Panc1 (cell line): ENCODE data around the gene CLIP3. TPM values are rescaled to one million over a fixed set of nuclear protein-coding genes. Genes with fewer than 3 reads are reported as not detected.

Experiments
- ATAC-seq: fragments of 200-7000 bp; cut with Tn5 transposase; 2 replicates; pipeline ENCODE4 v1.9.1; 2020; ENCODE audit warnings: mild to moderate bottlenecking, moderate library complexity
- BruUV-seq: library from RNA; stranded (reverse); fragments of 400-500 nt; replicated peaks from 2 replicates; lab custom pipeline; 2021; lab: Mats Ljungman, UMichigan
- CTCF ChIA-PET: fragments of 300-600 bp; sonication (Branson Sonifier 250); formaldehyde crosslinking; loops from one replicate; lab custom pipeline; 2022; ENCODE audit warnings: antibody characterized with exemption; lab: Charles Lee
- POLR2A ChIA-PET: fragments of 300-600 bp; sonication (Branson Sonifier 250); formaldehyde crosslinking; loops from one replicate; lab custom pipeline; 2022; ENCODE audit warnings: antibody characterized with exemption; lab: Charles Lee
- DNase-seq: peaks from one replicate; pipeline ENCODE4 v3.0.0-alpha.2; 2010; ENCODE audit warnings: low read depth, low spot score
- H3K27ac ChIP-seq: 2 replicates; pipeline ENCODE4 v1.5.1; 2011; ENCODE audit warnings: mild to moderate bottlenecking, low read length, inconsistent platforms
- H3K27me3 ChIP-seq: fragments of 200-500 bp; sonication (Bioruptor generic); 2 replicates; pipeline ENCODE4 v1.6.0; 2014; ENCODE audit warnings: low read length, inconsistent platforms; ENCODE audit not compliant: control insufficient read depth, insufficient read depth
- H3K36me3 ChIP-seq: fragments of 200-500 bp; sonication (Bioruptor generic); 2 replicates; pipeline ENCODE4 v1.5.1; 2014; ENCODE audit warnings: inconsistent platforms, mild to moderate bottlenecking, low read length, moderate library complexity; ENCODE audit not compliant: control insufficient read depth, insufficient read depth
- H3K4me1 ChIP-seq: 2 replicates; pipeline ENCODE4 v1.5.1; 2011; ENCODE audit warnings: inconsistent platforms, mild to moderate bottlenecking, low read length, moderate library complexity; ENCODE audit not compliant: control insufficient read depth, insufficient read depth
- H3K4me3 ChIP-seq, 2 experiments: 2 replicates each; pipeline ENCODE4 v1.5.1; 2011 to 2012; ENCODE audit warnings: low read depth in 2 of 2, low read length in 2 of 2, mild to moderate bottlenecking in 2 of 2, inconsistent platforms in 1 of 2, moderate library complexity in 1 of 2
- H3K9me3 ChIP-seq: fragments of 200-500 bp; sonication (Bioruptor generic); 2 replicates; pipeline ENCODE4 v1.5.1; 2014; ENCODE audit warnings: low read depth, mild to moderate bottlenecking, inconsistent platforms, low read length, moderate library complexity; ENCODE audit not compliant: control insufficient read depth, insufficient read depth
- CTCF ChIP-seq: fragments of 450-650 bp; IDR thresholded peaks from 2 replicates; pipeline ENCODE4 v1.5.1; 2017; ENCODE audit warnings: mild to moderate bottlenecking
- POLR2AphosphoS5 ChIP-seq: IDR thresholded peaks from 2 replicates; pipeline ENCODE4 v1.6.1; 2012; ENCODE audit warnings: mild to moderate bottlenecking, low read depth, low read length, moderate library complexity
- REST ChIP-seq, 2 experiments: IDR thresholded peaks; 2 replicates each; pipeline ENCODE4 v1.6.1; 2011 to 2012; ENCODE audit warnings: low read depth in 2 of 2, control low read depth in 1 of 2, low read length in 1 of 2, mild to moderate bottlenecking in 1 of 2, moderate library complexity in 1 of 2; ENCODE audit not compliant: insufficient read depth in 1 of 2
- SIN3A ChIP-seq: IDR thresholded peaks from 2 replicates; pipeline ENCODE4 v1.6.1; 2012; ENCODE audit warnings: low read depth, mild to moderate bottlenecking, low read length, moderate library complexity, borderline replicate concordance; ENCODE audit not compliant: insufficient read depth
- TCF7L2 ChIP-seq: IDR thresholded peaks from 2 replicates; pipeline ENCODE4 v1.6.1; 2011; ENCODE audit warnings: mild to moderate bottlenecking, low read depth, low read length, inconsistent platforms
- in situ Hi-C: cut with HindIII; loops from 2 replicates; pipeline ENCODE4 v1.10.0; 2016; ENCODE audit warnings: low sequenced_read_pairs, low pct_unique_long_range_greater_than_20kb
- intact Hi-C: fragments of 100-400 bp; cut with micrococcal nuclease; formaldehyde crosslinking; loops from one replicate; pipeline ENCODE4 v1.10.0; 2022; ENCODE audit not compliant: unreplicated experiment
- total RNA-seq: library from RNA; stranded (reverse); gene quantifications from one replicate; pipeline ENCODE4 v1.2.1, GENCODE V29; 2021; ENCODE audit not compliant: unreplicated experiment

CLIP3 gene
- total RNA-seq, 1 experiment from 2014 or later = 4.7 TPM

GRCh38 chr19:35992907-35993765, 39.5 kb downstream of the CLIP3 start:
- peaks cover 14% of the 10 kb centered on the region for H3K4me1 ChIP-seq
- no peaks in the 10 kb centered on the region for H3K36me3 ChIP-seq
- DNase-seq (no peak), ATAC-seq (no peak)
- H3K27ac ChIP-seq = no peak overlapping the region
- no peaks in the 10 kb centered on the region for H3K9me3 ChIP-seq
- in situ Hi-C loops (no loop called here), intact Hi-C loops (no loop called here)
- ChIA-PET CTCF (no interaction called here), POLR2A (interaction anchor here (0.6 kb wide), 1 partner anchor 109 kb away, joined by 3 read pairs; no protein-coding TSS in a partner anchor)
- H3K4me3 ChIP-seq = no peak overlapping the region
- BruUV-seq = no TSS peak
- no peak for TF ChIP-seq CTCF
- TF ChIP-seq POLR2AphosphoS5 = no peak
- TF ChIP-seq TCF7L2 = no peak
- TF ChIP-seq REST (IDR thresholded peaks at IDR 0.05; ENCODE audit: insufficient read depth in 1 of 2, low read depth in 2 of 2, low read length in 1 of 2) = no peak
- H3K27me3 ChIP-seq = no peaks in the 10 kb centered on the region

GRCh38 chr19:35991731-35992450, 40.8 kb downstream of the CLIP3 start:
- no peak for DNase-seq
- no peaks in the 10 kb centered on the region for H3K27me3 ChIP-seq
- H3K36me3 ChIP-seq = no peaks in the 10 kb centered on the region
- no peaks in the 10 kb centered on the region for H3K9me3 ChIP-seq
- CTCF ChIA-PET = interaction anchor here (0.8 kb wide), 1 partner anchor 61 kb away, joined by 16 read pairs; no protein-coding TSS in a partner anchor
- no peak for TF ChIP-seq CTCF
- no peak for TF ChIP-seq REST (IDR thresholded peaks at IDR 0.05; ENCODE audit: insufficient read depth in 1 of 2, low read depth in 2 of 2, low read length in 1 of 2)
- TF ChIP-seq SIN3A = no peak
- TF ChIP-seq TCF7L2 = no peak
- TF ChIP-seq POLR2AphosphoS5 = no peak
- intact Hi-C loops (no loop called here), in situ Hi-C loops (no loop called here)
- peaks cover 14% of the 10 kb centered on the region for H3K4me1 ChIP-seq
- ATAC-seq = no peak
- BruUV-seq = no TSS peak
- no peak overlapping the region for H3K27ac ChIP-seq
- POLR2A ChIA-PET = interaction anchor here (0.7 kb wide), 1 partner anchor 67 kb away, joined by 5 read pairs; no protein-coding TSS in a partner anchor
- no peak overlapping the region for H3K4me3 ChIP-seq
